Endothelial cell of umbilical vein (primary cell): Measurements from ENCODE around the gene PASK. TPM values are rescaled to one million over a fixed set of nuclear protein-coding genes. Genes with fewer than 3 reads are reported as not detected.

Source experiments
- BruUV-seq: library from RNA; stranded (reverse); fragments of 400-500 nt; replicated peaks from 2 replicates; lab custom pipeline; 2021; lab: Mats Ljungman, UMichigan
- CTCF ChIA-PET: fragments of 300-600, 350-600 bp; sonication (Branson Sonifier 250); formaldehyde crosslinking; loops from one replicate; lab custom pipeline; 2021; ENCODE audit warnings: antibody characterized with exemption, inconsistent platforms; lab: Charles Lee
- POLR2A ChIA-PET: fragments of 300-600, 350-600 bp; sonication (Branson Sonifier 250); formaldehyde crosslinking; loops from one replicate; lab custom pipeline; 2021; ENCODE audit warnings: antibody characterized with exemption, inconsistent platforms; lab: Charles Lee
- DNase-seq: peaks from one replicate; pipeline ENCODE4 v3.0.0-alpha.2; 2011; ENCODE audit warnings: low read depth, low spot score
- FAIRE-seq: peaks from 2 replicates; lab custom pipeline; 2011; peaks lifted over from hg19 to GRCh38; lab: Jason Lieb, UNC
- H2AFZ ChIP-seq: 2 replicates; pipeline ENCODE4 v1.6.0; 2012; ENCODE audit warnings: low read depth, low read length, control low read depth, inconsistent platforms
- H3K27ac ChIP-seq: 2 replicates; pipeline ENCODE4 v1.5.1; 2011; ENCODE audit warnings: low read depth, mild to moderate bottlenecking, control low read depth, low read length, moderate library complexity; ENCODE audit not compliant: insufficient read depth
- H3K27me3 ChIP-seq, 2 experiments: 2 replicates each; pipeline versions ENCODE4 v1.6.0 to v1.6.1; 2011; ENCODE audit warnings: low read length in 2 of 2, mixed read lengths in 1 of 2; ENCODE audit not compliant: control insufficient read depth in 2 of 2, insufficient read depth in 2 of 2
- H3K36me3 ChIP-seq, 2 experiments: 2 replicates in 1 of 2; 3 replicates in 1 of 2; pipeline ENCODE4 v1.5.1; 2011; ENCODE audit warnings: low read length in 2 of 2, mild to moderate bottlenecking in 1 of 2, moderate library complexity in 1 of 2; ENCODE audit not compliant: control insufficient read depth in 2 of 2, insufficient read depth in 2 of 2; ENCODE audit errors: extremely low read depth in 1 of 2
- H3K4me1 ChIP-seq: 3 replicates; pipeline ENCODE4 v1.5.1; 2011; ENCODE audit warnings: mild to moderate bottlenecking, low read length; ENCODE audit not compliant: control insufficient read depth, insufficient read depth; ENCODE audit errors: extremely low read depth
- H3K4me2 ChIP-seq: 2 replicates; pipeline ENCODE4 v1.6.1; 2011; ENCODE audit warnings: low read length, control low read depth, mixed read lengths; ENCODE audit not compliant: insufficient read depth
- H3K4me3 ChIP-seq, 3 experiments: fragments of 200-600 bp in 1 of 3; sonication (generic), shearing (Covaris generic) in 1 of 3; replicated peaks in 1 of 3; 2 replicates each; pipeline ENCODE4 v1.5.1; 2011 to 2016; ENCODE audit warnings: control low read depth in 3 of 3, low read length in 3 of 3, mild to moderate bottlenecking in 2 of 3, inconsistent platforms in 1 of 3, low read depth in 1 of 3, moderate library complexity in 1 of 3; ENCODE audit not compliant: insufficient read depth in 1 of 3
- H3K79me2 ChIP-seq: 2 replicates; pipeline ENCODE4 v1.6.0; 2012; ENCODE audit warnings: low read length, inconsistent platforms; ENCODE audit not compliant: control insufficient read depth, insufficient read depth
- H3K9ac ChIP-seq: replicated peaks from 2 replicates; pipeline ENCODE3; 2011; ENCODE audit warnings: low read length, control low read depth; ENCODE audit not compliant: insufficient read depth; ENCODE audit errors: extremely low read depth
- H3K9me1 ChIP-seq: replicated peaks from 3 replicates; pipeline ENCODE4 v1.6.0; 2011; ENCODE audit warnings: mild to moderate bottlenecking, low read length; ENCODE audit not compliant: control insufficient read depth, insufficient read depth; ENCODE audit errors: extremely low read depth
- H3K9me3 ChIP-seq: replicated peaks from 2 replicates; pipeline ENCODE4 v1.5.1; 2012; ENCODE audit warnings: low read length, inconsistent platforms; ENCODE audit not compliant: control insufficient read depth, insufficient read depth
- H4K20me1 ChIP-seq: replicated peaks from 2 replicates; pipeline ENCODE3; 2011; ENCODE audit warnings: mild to moderate bottlenecking, low read length; ENCODE audit not compliant: control insufficient read depth, insufficient read depth; ENCODE audit errors: extremely low read depth
- EZH2 ChIP-seq: IDR thresholded peaks from 2 replicates; pipeline ENCODE4 v1.6.1; 2012; ENCODE audit warnings: borderline replicate concordance, low read depth, mild to moderate bottlenecking, moderate library complexity, low read length, inconsistent platforms; ENCODE audit not compliant: severe bottlenecking
- FOS ChIP-seq: IDR thresholded peaks from 2 replicates; pipeline ENCODE4 v1.6.1; 2011; ENCODE audit warnings: mild to moderate bottlenecking, low read length, moderate library complexity, borderline replicate concordance; ENCODE audit not compliant: insufficient read depth
- GATA2 ChIP-seq: IDR thresholded peaks from 2 replicates; pipeline ENCODE4 v1.7.0; 2011; ENCODE audit warnings: low read depth, mild to moderate bottlenecking, moderate library complexity, mixed read lengths, low read length; ENCODE audit not compliant: insufficient read length, insufficient read depth
- JUN ChIP-seq: IDR thresholded peaks from 2 replicates; pipeline ENCODE4 v1.6.1; 2011; ENCODE audit warnings: borderline replicate concordance, low read depth; ENCODE audit not compliant: insufficient read length, insufficient read depth
- MYC ChIP-seq: IDR thresholded peaks from one replicate; pipeline ENCODE4 v1.6.1; 2011; ENCODE audit warnings: mild to moderate bottlenecking, low read depth, low read length
- POLR2A ChIP-seq: IDR thresholded peaks from 2 replicates; pipeline ENCODE4 v1.6.1; 2012; ENCODE audit warnings: low read depth, mild to moderate bottlenecking, control low read depth, low read length
- POLR2AphosphoS5 ChIP-seq: IDR thresholded peaks from 2 replicates; pipeline ENCODE4 v1.6.1; 2012; ENCODE audit warnings: low read depth, mild to moderate bottlenecking, control low read depth, low read length, moderate library complexity; ENCODE audit not compliant: insufficient read depth
- dilution Hi-C: fragments of 300-500 bp; cut with MboI; formaldehyde crosslinking; loops from one replicate; pipeline ENCODE4 v1.15.0; 2019; ENCODE audit warnings: low sequenced_read_pairs; ENCODE audit not compliant: extremely low pct_ligation_motif_present
- intact Hi-C: fragments of 100-400 bp; cut with micrococcal nuclease; formaldehyde crosslinking; loops from one replicate; pipeline ENCODE4 v1.10.0; 2022
- polyA plus RNA-seq, 4 experiments: library from polyadenylated mRNA; depleted of rRNA in 3 of 4; stranded (reverse) in 3 of 4; unstranded in 1 of 4; fragments of >200 nt; gene quantifications; 2 replicates each; pipeline versions ENCODE4 v1.2.1 to v1.2.3, GENCODE V29; 2011 to 2012; ENCODE audit warnings: missing spikeins in 1 of 4
- total RNA-seq: library from RNA; stranded (reverse); gene quantifications from 2 replicates; pipeline ENCODE4 v1.2.3, GENCODE V29; 2021
- TF ChIP-seq, protein P1 (sequence below), 2 donors: IDR thresholded peaks; 1 replicate in 1 of 2; 2 replicates in 1 of 2; pipeline ENCODE4 v1.5.1; 2011; ENCODE audit warnings: low read length in 2 of 2, mild to moderate bottlenecking in 2 of 2, moderate library complexity in 2 of 2, control low read depth in 1 of 2, inconsistent platforms in 1 of 2, low read depth in 1 of 2; ENCODE audit not compliant: insufficient read depth in 1 of 2; ENCODE audit errors: extremely low read depth in 1 of 2
- TF ChIP-seq, protein P2 (sequence below): IDR thresholded peaks from 2 replicates; pipeline ENCODE4 v1.6.1; 2011; ENCODE audit not compliant: insufficient read depth, insufficient read length

Gene PASK
- total and polyA plus RNA-seq, 2 donors (not counting 3 experiments of a cell fraction or from before 2014, with no cell fraction given): 5.7 to 17.3 TPM

DNA sequence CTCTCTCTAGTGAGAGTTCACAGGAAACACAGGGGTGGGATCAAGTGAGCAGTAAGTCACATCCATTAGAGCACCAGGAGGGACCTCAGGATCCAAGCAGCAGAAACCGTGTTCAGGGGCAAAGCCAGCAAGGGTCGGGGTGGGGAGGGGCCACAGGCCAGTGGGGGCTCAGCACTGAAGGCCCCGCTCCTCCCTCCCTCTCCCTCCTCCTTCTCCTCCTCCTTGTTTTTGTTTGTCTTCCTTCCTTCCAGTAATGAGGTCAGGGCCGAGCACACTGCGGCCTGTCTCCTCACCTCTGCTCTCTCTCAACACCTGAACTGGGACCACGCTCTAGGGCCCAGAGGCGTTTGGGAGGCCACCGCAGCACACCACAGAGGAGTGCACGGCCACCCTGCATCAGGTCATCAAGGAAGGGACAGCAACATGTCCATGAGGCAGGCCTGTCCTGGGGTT lies 68.1 kb downstream of the PASK start:
- Histone ChIP-seq H3K36me3 (peaks cover 0 to 2% of the 10 kb centered on the region in 2 experiments), H3K4me2 (no peak overlapping the region), H2AFZ (no peak overlapping the region), H3K79me2 (no peaks in the 10 kb centered on the region), H3K4me3 (no peak overlapping the region), H3K27ac (no peak overlapping the region), H3K27me3 (no peaks in the 10 kb centered on the region), H4K20me1 (no peaks in the 10 kb centered on the region), H3K4me1 (no peaks in the 10 kb centered on the region), H3K9me3 (no peaks in the 10 kb centered on the region), H3K9ac (no peak overlapping the region), H3K9me1 (no peaks in the 10 kb centered on the region)
- BruUV-seq: no TSS peak
- CTCF ChIA-PET: no interaction called here
- FAIRE-seq (no peak), DNase-seq (no peak)
- TF ChIP-seq GATA2: no peak
- TF ChIP-seq MYC: no peak
- dilution Hi-C loops: no loop called here
- intact Hi-C loops: no loop called here
- POLR2A ChIA-PET: no interaction called here

DNA sequence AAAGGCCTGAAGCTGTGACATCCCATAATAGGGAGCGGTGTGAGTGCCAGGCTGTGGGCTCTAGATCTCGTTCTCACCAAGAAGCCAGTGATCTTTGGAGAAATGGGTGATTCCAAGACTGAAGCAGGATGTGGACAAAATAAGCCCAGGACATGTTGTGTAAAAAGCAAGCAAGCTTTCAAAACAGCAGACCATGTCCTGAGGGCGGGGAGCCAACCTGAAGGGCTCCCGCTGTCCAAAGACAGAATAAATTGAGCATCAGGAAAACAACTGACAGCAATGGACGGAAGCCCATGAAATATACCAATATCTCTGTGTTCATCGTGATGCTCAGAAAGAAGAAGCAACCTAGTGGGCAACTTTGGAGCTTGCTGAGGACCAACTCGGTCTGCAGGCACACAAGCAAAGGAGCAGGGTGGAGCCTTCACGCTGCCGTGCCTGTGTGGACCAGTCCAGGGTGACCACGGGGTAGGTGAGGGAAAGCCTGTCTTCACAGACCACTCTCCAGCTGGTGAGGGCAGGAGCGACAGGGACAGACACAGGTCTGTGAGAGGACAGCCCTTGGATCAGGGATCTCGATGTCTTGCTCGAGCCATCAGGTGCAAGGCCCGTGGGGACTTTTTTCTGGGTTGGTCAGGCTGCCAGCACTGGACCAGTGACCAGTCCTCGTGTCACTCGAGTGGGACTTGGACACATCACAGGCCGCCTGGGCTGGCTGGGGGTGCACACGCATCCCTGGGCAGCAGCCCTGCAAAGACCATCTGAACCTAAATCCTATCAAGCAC lies 68.7 kb downstream of the PASK start:
- TF ChIP-seq JUN (no peak), FOS (no peak), MYC (no peak), POLR2A (no peak), POLR2AphosphoS5 (no peak), EZH2 (no peak), GATA2 (no peak)
- TF ChIP-seq, protein P1, sequence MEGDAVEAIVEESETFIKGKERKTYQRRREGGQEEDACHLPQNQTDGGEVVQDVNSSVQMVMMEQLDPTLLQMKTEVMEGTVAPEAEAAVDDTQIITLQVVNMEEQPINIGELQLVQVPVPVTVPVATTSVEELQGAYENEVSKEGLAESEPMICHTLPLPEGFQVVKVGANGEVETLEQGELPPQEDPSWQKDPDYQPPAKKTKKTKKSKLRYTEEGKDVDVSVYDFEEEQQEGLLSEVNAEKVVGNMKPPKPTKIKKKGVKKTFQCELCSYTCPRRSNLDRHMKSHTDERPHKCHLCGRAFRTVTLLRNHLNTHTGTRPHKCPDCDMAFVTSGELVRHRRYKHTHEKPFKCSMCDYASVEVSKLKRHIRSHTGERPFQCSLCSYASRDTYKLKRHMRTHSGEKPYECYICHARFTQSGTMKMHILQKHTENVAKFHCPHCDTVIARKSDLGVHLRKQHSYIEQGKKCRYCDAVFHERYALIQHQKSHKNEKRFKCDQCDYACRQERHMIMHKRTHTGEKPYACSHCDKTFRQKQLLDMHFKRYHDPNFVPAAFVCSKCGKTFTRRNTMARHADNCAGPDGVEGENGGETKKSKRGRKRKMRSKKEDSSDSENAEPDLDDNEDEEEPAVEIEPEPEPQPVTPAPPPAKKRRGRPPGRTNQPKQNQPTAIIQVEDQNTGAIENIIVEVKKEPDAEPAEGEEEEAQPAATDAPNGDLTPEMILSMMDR (IDR thresholded peaks at IDR 0.05; ENCODE audit: extremely low read depth in 1 of 2, insufficient read depth in 1 of 2, low read depth in 1 of 2, low read length in 2 of 2): no peak
- TF ChIP-seq, protein P2, sequence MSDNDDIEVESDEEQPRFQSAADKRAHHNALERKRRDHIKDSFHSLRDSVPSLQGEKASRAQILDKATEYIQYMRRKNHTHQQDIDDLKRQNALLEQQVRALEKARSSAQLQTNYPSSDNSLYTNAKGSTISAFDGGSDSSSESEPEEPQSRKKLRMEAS: no peak
- ChIA-PET CTCF (no interaction called here), POLR2A (no interaction called here)
- no peak for DNase-seq
- Histone ChIP-seq H3K27me3 (no peaks in the 10 kb centered on the region), H3K4me2 (no peak overlapping the region), H2AFZ (no peak overlapping the region), H3K9ac (no peak overlapping the region), H4K20me1 (no peaks in the 10 kb centered on the region), H3K4me1 (no peaks in the 10 kb centered on the region), H3K79me2 (no peaks in the 10 kb centered on the region), H3K27ac (no peak overlapping the region), H3K4me3 (no peak overlapping the region), H3K9me3 (no peaks in the 10 kb centered on the region), H3K36me3 (no peaks in the 10 kb centered on the region), H3K9me1 (no peaks in the 10 kb centered on the region)
- FAIRE-seq: no peak
- no TSS peak for BruUV-seq
- dilution Hi-C loops: no loop called here
- intact Hi-C loops: no loop called here
